Measurements from ENCODE around the gene TM4SF18.
"Not testable (repeated sequence)": the region's sequence is repeated elsewhere in the genome, so short reads cannot be mapped to it uniquely, and the experiment has no call there.

TM4SF18 gene, protein sequence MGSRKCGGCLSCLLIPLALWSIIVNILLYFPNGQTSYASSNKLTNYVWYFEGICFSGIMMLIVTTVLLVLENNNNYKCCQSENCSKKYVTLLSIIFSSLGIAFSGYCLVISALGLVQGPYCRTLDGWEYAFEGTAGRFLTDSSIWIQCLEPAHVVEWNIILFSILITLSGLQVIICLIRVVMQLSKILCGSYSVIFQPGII

DNA sequence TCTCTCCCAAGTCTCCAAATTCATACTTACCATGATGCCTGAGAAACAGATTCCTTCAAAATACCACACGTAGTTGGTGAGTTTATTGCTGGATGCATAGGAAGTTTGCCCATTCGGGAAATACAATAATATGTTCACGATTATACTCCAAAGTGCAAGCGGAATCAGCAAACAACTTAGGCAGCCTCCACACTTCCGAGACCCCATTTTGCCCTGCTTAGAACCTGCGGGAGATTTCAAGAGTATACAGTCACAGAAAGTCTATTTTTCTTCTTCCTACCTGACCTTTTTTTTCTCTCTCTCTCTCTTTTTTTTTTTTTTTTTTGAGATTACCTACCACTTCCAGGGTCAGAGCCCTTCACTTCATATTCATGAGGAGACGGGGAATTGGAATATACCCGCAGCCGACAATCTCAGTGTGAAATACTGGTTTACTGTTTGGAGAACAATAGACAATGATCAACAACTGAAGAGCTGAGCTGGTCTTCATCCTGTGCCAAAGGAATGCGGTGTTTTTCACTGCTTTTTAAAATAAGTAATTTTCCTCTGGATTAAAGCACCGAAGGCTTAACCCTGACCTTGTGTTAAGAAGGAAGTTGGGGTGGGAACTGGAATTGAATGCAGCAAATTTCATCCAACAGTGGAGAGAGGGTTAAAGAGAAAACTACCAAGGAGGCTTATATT, at the start of gene TM4SF18:
Gene TM4SF18 (minus strand): TSS at position 461 of the 684 bp plus-strand sequence. CDS start 254 bp downstream, at position 207.
- DNase-seq (ENCODE audit: low spot score), result peak; percentile 63

DNA sequence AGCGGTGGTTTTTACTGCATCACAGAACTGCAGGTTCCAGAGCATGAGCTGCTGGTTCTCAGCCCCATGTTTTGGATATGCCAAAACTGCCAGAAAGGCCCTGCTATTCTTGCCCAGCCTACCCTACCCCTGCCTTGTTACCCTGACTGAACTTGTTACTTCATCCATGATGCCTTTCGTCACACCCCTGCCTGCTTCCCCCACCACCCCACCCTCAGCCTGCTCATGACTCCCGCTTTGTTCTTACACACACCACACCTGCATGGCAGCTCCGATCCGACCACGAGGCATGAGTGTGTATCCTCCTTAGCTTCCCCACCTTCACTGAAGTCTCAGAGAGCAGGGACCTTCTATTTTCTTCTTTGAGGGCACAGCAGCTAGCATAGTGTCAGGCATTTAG, 49.1 kb upstream of the TM4SF18 start:
- no peak for DNase-seq (ENCODE audit: low spot score)

DNA sequence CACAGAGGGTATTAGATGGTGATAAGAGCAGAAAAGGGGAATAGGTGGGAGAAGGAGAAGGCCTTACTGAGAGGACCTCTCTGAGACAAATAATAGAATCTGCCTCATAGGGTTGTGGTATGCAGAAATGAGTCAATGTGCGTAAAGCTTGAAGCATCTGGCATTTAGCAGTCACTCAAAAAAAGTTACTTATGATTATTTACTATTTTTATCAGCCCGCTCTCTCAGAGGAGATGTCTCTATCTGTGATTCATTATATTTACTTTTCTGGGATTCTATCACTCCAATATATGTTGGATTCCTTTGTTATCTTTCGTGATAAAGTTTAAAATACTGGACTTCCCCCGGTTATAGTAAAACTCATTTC, 48.6 kb upstream of the TM4SF18 start:
- no peak for DNase-seq (ENCODE audit: low spot score)

DNA sequence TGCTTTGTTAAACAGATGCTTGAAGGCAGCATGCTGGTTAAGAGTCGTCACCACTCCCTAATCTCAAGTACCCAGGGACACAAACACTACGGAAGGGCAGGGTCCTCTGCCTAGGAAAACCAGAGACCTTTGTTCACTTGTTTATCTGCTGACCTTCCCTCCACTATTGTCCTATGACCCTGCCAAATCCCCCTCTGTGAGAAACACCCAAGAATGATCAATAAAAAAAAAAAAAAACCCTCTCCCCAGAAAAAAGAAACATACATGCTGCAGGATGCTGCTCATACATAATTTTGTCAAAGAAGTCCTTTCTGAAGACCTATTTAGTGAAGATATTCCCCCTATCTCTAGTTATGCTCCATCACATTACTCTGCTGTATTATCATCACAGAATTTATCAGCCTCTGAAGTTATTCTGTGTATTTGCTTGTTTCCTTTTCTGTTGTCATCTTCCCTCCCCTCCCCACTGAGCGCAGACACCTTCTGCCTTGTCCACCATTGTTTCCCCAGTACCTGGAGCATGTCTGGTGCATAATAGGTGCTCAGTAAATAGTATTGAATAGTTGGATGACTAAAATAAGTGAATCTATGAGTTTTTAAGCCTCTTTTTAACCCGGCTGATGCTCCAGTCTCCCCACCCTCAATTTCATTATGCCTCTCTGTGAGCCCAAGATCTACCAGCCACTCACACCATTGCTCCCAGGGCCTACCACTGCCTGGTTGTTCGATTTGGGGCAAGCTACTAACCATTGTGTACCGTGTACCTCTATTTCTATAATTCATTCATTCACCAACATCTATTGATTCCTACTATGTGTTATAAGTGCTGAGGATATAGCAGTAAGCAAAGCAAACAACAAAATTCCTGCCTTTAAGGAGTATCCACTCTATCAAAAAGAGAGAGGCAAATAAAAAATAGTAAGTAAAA, 48.0 kb upstream of the TM4SF18 start:
- no peak for DNase-seq (ENCODE audit: low spot score)

DNA sequence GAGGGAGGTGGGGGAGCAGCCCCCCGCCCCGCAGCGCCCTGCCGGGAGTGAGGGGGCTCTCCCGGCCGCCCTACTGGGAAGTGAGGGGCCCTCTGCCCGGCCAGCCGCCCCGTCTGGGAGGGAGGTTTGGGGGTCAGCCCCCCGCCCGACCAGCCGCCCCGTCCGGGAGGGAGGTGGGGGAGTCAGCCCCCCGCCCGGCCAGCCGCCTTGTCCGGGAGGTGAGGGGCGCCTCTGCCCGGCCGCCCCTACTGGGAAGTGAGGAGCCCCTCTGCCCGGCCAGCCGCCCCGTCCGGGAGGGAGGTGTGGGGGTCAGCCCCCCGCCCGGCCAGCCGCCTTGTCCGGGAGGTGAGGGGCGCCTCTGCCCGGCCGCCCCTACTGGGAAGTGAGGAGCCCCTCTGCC, 46.8 kb upstream of the TM4SF18 start:
- not testable (repeated sequence) for DNase-seq (ENCODE audit: low spot score)

DNA sequence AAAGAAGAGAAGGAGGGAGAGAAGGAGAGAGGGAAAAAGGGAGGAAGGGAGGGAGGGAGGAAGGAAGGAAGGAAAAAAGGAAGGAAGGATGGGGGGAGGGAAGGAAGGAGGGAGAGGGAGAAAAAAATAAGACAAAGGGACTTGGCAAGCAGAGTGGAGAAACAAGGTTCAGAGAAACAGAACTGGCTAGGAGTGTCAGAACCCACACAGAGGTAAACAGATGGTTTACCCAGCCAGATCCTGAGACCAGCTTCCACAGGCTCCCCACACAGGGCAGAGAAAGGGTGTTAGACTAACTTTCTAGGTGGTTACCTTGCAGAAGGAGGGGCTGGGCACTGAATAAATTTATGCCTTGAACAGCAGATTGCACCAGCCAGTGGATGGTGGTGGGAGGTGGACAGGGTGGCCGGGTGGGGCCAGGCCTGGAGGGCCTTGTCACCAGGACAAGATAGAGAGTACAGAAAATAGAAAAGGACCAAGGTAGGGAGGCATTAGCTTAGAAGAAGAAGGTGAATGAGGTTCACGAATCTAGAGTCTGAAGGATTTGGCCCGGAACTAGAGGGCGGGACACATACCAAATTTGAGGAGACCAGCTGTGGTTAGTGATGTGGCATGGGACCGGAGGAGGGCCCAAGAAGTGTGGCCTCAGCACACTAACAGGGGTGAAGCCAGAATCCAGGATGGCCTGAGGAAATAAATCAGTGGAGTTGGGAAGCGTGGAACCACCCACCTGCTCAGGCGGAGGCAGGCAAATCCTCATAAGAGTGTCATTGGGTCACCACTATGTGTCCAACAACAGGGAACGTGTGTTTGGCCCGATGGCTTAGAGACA, 45.3 kb upstream of the TM4SF18 start:
- DNase-seq (ENCODE audit: low spot score), result no peak

DNA sequence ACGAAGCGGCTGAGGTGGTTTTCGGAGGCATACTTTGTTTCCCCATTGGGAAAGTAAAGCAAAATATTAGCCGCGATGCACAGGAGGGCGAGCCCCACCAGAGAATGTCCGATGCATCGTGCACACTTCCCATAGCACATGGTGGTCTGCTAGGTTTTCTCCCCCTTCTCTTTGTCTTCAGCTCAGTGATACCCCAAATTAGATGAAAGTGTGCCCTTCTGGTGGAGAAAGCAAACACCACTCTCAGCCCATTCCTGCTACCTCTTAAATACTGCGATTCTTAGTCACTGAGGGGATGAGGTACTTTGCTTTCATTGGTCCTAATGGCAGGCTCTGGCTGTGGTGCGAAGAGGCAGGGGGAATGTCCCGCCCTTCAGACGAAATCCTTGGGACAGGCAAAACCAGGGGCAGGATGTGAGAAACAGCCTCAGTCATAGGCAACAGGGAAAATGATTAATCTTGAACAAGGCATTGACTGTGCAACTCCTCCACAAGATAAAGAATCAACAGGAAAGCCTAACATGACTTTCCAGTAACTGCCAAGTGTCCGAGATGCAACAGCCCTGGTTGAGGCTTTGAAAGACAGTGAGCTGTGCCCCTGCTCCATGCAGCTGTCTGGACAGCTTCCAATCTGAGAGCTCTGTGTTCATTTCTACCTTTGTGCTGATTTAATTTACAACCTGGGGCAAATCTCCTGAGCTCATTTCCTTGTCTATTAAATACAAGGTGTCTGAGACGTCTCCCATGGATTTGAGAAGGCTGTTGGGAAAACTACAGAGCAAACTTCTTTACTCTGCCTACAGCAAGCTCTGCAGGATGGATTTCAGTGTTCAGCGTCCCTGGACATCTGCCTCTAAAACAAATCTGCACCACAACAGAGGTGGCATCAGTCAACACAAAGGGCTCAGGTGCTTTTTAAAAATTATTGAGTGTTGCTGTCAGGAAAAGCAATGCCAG, 44.2 kb upstream of the TM4SF18 start, which contains the start of gene TM4SF1:
Gene TM4SF1 (minus strand): TSS at position 242 of the 957 bp plus-strand sequence. CDS start 102 bp downstream, at position 140.
- peak; percentile 100 for DNase-seq (ENCODE audit: low spot score)

DNA sequence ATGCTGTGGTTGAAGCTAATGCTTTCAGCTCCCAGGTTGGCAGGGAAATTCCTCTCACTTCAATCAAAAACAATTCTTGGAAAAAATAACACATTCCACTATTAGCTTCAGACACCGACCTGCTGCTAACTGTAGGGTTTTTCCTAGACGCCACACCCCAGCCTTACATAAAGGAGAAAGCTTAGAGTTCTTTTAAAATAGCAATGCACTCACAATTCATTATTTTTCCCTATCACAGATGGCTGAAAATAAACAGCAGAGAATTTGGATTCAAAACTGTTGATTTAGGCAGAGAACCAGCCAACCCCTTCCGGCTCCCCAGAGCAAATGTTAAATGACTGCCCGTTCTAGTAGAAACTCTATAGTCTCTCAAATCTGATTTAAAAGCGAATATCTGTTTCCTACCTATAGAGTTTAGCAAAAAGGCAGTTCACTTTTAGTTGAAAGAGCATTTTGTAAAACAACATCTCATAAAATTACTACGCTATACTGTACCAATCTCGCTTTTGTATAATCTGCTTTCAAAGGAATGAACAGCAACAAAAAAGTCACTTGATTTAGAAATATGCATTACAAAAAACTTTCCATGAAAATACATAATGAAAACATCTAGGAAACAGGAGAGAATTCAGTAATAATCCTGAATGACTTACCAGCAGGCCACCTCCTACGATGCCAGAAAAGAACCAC, 43.4 kb upstream of the TM4SF18 start:
- no peak for DNase-seq (ENCODE audit: low spot score)

DNA sequence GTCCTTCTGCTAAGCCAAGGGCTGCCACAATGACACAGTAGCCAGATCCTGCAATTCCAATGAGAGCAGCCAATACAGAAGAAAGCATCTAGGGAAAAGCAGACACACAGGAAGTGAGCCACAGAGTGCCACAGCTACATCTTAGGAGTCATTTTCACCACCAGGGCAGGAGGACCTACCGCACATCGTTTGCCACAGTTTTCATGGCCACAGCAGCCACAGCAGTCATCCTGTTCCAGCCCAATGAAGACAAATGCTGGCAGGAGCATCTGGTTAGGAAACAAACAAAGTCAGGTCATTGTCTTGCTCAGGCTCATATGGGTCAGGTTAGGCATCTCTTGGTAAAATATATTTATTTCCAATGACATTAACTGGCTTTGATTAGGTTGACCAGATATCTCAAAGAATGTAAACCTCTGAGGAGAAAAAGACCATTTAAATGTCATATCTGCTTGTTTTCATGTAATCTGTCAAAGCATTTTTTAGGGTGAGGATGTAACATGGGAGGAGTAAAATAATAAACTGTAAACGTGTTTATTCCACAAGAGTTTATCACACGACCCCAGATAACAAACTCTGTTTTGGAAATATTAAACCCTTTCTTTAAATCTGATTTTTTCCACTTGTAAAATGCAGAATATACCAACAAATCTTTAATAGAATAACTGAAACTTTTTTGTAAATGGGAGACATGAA, 42.2 kb upstream of the TM4SF18 start:
- peak; percentile 72 for DNase-seq (ENCODE audit: low spot score)

DNA sequence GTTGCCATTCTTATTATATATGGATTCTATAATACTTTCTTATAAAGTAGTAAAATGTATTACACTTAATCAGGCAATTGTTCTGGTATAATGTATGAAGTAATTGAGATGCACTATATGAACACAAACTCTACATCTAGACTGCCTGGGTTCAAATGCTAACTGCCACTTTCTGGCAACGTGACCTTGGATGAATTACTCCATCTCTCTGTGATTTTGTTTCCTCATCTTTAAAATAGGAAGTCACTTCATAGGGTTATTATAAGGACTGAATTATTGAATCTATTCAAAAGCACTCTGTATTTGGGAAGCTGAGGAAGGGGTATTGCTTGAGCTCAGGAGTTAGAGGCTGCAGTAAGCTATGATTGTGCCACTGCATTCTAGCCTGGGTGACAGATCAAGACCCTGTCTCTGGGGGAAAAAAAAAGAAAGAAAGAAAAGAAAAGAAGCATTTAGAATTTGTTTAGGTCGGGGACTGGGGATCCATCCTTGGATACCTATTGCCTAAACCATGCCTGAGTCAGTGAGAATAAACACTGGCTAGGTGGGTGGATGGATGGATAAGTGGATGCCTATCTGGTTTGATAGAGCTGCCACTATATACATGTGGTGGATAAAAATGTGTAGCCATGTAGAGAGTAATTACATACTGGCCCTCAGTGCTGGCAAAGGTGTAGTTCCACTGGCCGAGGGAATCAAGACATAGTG, 41.5 kb upstream of the TM4SF18 start:
- no peak for DNase-seq (ENCODE audit: low spot score)

DNA sequence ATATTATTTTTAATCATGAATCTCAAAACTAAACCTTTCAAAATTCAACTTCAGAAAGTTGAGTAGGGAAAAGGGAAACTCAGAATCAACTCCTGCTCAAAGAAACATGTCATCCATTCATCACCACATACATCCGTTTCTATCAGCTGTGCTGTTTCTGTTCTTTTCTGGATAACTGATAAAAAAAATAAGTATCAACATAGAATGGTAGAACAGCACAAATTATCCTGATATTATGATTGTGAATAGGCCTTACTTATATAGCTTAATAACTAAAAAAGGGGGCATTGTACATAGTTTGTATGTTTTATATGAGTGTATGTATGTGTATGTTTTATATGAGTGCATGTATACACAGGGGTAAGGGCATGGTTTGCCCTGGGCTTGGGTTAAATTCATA, 41.0 kb upstream of the TM4SF18 start:
- DNase-seq (ENCODE audit: low spot score), result no peak

DNA sequence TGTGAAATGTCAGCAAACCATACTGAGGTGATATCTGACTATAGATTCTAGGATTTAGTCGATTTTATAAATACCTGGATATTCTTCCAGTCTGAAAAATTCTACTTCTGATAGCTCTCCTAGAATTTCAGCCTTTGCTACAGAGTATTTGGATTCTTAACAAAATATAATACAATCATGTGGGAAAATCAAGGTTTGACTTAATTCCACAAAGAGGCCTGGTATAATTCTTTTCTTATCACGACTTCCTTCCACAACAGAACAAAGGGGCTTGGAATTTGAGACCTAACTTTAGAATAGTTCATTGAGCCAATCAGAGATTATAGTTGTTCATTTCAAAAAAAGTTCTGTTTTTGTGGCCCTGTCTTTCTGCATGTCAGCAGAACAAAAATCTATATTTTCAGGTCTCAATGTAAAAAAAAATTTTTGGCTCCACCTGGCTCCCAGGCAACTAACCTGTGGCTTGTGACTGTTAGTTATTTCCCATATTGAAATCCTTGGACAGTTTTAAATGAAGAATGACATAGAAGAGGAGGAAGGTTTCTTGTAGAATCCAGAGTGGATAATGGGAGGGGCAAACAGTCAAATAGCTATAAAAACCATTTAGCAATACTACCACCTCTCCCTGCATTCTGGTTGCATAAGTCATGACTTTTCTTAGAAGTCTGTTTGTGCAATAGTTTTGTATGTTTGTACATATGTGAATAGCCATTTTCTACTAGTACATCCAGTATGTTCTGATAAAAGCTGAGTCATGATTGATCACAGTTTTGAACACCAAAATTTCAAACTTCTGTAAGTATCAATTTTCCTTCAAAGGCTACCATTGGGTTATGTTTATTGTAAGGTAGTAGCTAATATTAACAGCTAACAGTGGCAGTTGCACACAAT, 40.0 kb upstream of the TM4SF18 start:
- DNase-seq (ENCODE audit: low spot score), result no peak

DNA sequence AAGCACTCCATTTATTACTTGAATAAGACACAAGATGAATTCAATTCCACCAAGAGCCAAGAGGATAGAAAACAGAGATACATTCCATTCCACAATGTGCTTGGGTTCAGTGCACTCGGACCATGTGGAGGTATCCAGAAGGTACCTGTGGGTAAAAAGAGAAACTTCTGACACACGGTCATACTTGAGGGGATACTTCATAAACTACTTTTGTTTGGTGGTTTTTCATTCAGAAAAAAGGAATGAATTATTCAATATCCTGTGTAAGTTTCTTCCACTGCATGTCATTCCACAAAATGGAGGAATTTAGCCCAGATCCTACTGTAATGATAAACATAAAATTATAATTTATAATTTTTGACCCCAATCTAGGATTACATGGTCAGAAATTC, 38.3 kb upstream of the TM4SF18 start:
- DNase-seq (ENCODE audit: low spot score), result no peak

DNA sequence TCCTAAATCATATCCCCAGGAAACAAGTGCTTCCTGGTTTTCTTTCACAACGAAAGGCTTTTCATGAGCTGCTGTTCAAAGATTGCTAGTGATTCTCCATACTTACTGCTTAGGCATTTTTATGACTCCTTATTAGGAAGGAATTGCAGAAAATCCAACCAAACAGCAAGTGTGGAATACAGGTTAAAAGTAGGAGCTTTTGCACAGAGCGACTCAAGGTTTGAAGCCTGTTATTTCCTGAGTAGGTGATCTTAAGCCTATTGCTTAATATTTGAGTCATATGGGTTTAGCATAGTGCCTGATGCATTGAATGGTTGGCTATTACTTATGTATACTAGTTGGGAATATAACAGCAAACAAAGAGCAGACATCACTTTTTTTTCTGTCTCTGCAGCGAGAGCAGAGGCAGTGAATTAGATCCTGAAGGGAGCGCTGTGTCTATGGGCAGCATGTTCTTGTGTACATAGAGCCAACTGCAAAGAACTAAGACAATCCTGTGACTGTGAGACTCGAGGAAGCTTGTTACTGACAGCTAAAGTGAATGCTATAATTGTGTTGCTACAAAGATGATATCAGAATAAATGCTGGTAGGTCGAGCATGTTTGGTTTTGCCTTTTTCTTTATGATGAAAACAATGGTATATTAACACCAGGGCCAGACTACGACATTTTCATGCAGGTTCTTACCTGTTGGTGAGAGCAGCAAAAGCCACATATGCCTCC, 37.7 kb upstream of the TM4SF18 start:
- DNase-seq (ENCODE audit: low spot score), result peak; percentile 97

DNA sequence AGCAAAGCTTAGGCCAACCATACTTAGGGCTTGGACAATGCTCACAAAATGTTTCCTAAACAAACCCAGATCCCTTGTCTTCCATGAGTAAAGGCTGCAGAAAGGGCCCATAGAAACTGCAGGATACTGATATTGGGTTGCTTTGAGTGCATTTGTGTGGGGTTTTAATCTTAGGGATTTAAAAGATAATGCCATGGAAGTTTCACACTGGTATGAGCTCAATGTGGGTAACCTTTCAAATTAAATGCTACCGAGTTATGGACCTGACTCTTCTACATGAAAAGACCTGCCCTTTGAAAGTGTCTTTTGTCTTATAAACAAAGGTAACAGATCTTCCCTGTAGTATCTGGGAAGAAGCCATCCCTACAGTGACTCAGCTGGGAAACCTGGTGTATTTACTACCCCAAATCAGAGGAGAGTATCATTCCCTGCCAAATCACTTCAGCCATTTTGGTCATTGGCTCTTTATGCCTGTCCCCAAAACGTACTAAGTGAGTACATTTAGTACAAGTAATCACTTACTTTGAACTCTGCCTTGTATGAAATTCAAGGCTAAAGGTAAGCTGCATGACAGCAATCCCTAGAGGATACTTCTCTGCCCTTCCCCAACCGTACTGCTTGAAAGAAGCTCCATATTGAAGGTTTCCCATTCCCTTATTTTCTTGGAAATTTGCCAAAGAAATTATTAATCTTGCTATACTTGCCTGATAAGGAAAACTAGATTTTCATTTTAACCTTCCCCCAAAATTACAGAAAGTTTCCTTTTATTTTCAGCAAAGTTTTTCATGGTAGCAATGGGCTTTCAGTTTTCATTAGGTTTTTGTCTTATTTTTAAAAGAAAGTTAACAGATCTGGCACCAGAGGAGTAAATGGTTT, 36.8 kb upstream of the TM4SF18 start:
- no peak for DNase-seq (ENCODE audit: low spot score)

Measured in kidney capillary endothelial cell (primary cell).